ENCODE data around the gene VMAC. TPM values are rescaled to one million over a fixed set of nuclear protein-coding genes. Genes with fewer than 3 reads are reported as not detected.

VMAC gene
- total and polyA plus RNA-seq, 3 experiments from 2014 or later, result 4.0 to 6.3 (median 4.1) TPM

Other genes with a start within 250 kb of the VMAC start
- 10 to 100 TPM; 60.6 to 62.1 TPM for gene MICOS13, start 224.4 kb upstream of the VMAC start, total RNA-seq
- gene MICOS13, start 224.4 kb upstream of the VMAC start, polyA plus RNA-seq, result 117 TPM
- 1 to 10 TPM; 1.4 to 2.3 TPM for gene HSD11B1L, start 223.8 kb upstream of the VMAC start, total RNA-seq
- gene HSD11B1L, start 223.8 kb upstream of the VMAC start, polyA plus RNA-seq, result 4.0 TPM
- gene RPL36, start 214.6 kb upstream of the VMAC start, total RNA-seq, result 1,000 to 10,000 TPM; 1,478 to 1,485 TPM
- gene RPL36, start 214.6 kb upstream of the VMAC start, polyA plus RNA-seq, result 2,003 TPM
- gene LONP1, start 184.7 kb upstream of the VMAC start, total RNA-seq, result 100 to 1,000 TPM; 179 to 204 TPM
- gene LONP1, start 184.7 kb upstream of the VMAC start, polyA plus RNA-seq, result 36.0 TPM
- not detected for gene CATSPERD, start 184.2 kb upstream of the VMAC start, total RNA-seq
- gene CATSPERD, start 184.2 kb upstream of the VMAC start, polyA plus RNA-seq, result not detected
- gene PRR22, start 120.1 kb upstream of the VMAC start, total RNA-seq, result 1 to 10 TPM; 8.2 to 8.6 TPM
- 0.15 TPM for gene PRR22, start 120.1 kb upstream of the VMAC start, polyA plus RNA-seq
- gene DUS3L, start 113.7 kb upstream of the VMAC start, total RNA-seq, result 10 to 100 TPM; 90.9 to 93.6 TPM
- gene DUS3L, start 113.7 kb upstream of the VMAC start, polyA plus RNA-seq, result 33.2 TPM
- gene NRTN, start 99.8 kb upstream of the VMAC start, total RNA-seq, result under 1 TPM in 1 of 2 experiments, not detected in 1; 0.26 TPM
- 0.26 TPM for gene NRTN, start 99.8 kb upstream of the VMAC start, polyA plus RNA-seq
- not detected for gene FUT6, start 65.2 kb upstream of the VMAC start, total RNA-seq
- gene FUT6, start 65.2 kb upstream of the VMAC start, polyA plus RNA-seq, result not detected
- not detected for gene FUT3, start 53.4 kb upstream of the VMAC start, total RNA-seq
- gene FUT3, start 53.4 kb upstream of the VMAC start, polyA plus RNA-seq, result not detected
- not detected for gene FUT5, start 34.3 kb upstream of the VMAC start, total RNA-seq
- not detected for gene FUT5, start 34.3 kb upstream of the VMAC start, polyA plus RNA-seq
- gene NDUFA11, start 1.1 kb upstream of the VMAC start, total RNA-seq, result 100 to 1,000 TPM; 216 to 232 TPM
- gene NDUFA11, start 1.1 kb upstream of the VMAC start, polyA plus RNA-seq, result 399 TPM
- 1 to 10 TPM; 5.3 to 7.3 TPM for gene CAPS, start 9.4 kb downstream of the VMAC start, total RNA-seq
- gene CAPS, start 9.4 kb downstream of the VMAC start, polyA plus RNA-seq, result 2.7 TPM
- gene RANBP3, start 73.3 kb downstream of the VMAC start, total RNA-seq, result 10 to 100 TPM; 94.8 to 97.6 TPM
- gene RANBP3, start 73.3 kb downstream of the VMAC start, polyA plus RNA-seq, result 9.7 TPM
- gene RFX2, start 205.6 kb downstream of the VMAC start, total RNA-seq, result 1 to 10 TPM; 4.2 to 4.9 TPM
- 1.5 TPM for gene RFX2, start 205.6 kb downstream of the VMAC start, polyA plus RNA-seq
- gene ACSBG2, start 230.8 kb downstream of the VMAC start, total RNA-seq, result not detected
- not detected for gene ACSBG2, start 230.8 kb downstream of the VMAC start, polyA plus RNA-seq